C4-2B (cell line): ENCODE measurements around the gene KNOP1.

ENCODE experiments used
- ZFX ChIP-seq: fragments of 450-650 bp; IDR thresholded peaks from 2 replicates; pipeline ENCODE4 v1.6.1; 2017
- TF ChIP-seq, protein P1 (sequence below): fragments of 450-650 bp; conservative IDR thresholded peaks from 2 replicates; pipeline ENCODE4 v1.5.1; 2017; ENCODE audit warnings: mild to moderate bottlenecking

DNA sequence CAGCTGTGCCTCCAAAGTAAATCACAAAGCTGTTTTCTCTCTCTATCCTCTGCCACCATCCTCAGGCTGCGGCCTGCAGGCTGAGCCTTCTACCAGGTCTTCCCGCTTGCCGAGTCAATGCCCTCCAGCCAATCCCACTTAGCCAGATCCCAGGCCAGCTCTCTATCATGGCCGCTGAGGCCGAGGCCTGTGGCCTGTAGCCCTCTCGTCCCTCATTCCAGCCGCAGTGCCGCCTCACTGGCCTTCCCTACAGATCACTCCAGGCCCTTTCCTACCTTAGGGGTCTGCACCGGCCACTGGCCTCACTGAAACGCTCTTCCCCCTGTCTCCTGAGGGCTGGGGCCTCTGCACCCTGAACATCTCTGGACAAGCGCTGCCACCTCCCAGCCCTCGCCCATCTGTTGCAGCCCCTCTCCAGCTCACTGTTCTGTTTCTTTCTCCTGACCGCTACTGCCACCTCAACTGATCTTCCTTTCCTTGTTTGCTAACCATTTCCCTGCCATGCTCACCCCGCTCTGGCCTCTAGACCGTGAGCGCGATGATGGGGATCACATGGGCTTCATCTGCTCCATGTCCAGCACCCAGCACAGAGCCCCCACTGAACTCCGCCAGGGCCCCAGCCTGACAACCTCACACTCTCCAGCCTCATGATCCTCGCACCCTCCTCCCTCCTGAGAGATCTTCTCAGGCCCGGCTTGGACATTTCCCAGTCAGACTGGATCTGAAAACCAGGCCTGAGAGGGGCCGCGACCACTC, 8.5 kb downstream of the KNOP1 start:
- TF ChIP-seq, protein P1, sequence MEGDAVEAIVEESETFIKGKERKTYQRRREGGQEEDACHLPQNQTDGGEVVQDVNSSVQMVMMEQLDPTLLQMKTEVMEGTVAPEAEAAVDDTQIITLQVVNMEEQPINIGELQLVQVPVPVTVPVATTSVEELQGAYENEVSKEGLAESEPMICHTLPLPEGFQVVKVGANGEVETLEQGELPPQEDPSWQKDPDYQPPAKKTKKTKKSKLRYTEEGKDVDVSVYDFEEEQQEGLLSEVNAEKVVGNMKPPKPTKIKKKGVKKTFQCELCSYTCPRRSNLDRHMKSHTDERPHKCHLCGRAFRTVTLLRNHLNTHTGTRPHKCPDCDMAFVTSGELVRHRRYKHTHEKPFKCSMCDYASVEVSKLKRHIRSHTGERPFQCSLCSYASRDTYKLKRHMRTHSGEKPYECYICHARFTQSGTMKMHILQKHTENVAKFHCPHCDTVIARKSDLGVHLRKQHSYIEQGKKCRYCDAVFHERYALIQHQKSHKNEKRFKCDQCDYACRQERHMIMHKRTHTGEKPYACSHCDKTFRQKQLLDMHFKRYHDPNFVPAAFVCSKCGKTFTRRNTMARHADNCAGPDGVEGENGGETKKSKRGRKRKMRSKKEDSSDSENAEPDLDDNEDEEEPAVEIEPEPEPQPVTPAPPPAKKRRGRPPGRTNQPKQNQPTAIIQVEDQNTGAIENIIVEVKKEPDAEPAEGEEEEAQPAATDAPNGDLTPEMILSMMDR: no peak
- TF ChIP-seq ZFX: no peak
